Measurements from ENCODE around the gene CD99L2. TPM values are rescaled to one million over a fixed set of nuclear protein-coding genes. Genes with fewer than 3 reads are reported as not detected.

The CD99L2 gene
- total and polyA plus RNA-seq, 8 donors = 35.0 to 45.6 (median 41.0) TPM

DNA sequence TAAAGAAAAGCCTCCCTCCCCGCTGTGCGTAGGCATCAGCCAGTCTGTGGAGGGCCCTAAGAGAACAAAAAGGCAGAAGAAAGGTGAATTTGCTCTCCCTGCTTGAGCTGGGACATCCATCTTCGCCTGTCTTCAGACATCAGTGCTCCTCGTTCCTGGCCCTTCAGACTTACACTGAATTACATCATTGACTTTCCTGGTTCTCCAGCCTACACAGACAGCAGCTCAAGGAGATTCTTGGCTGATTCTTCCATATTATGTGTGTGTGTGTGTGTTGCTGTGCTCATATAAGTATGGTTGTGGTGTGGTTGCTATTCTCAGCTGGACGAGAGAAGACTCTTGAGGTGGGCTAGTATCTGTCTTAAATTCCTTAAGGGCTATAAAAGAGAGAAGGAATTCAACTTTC lies 35.5 kb upstream of the CD99L2 start:
- no peaks in the 10 kb centered on the region for H3K4me1 ChIP-seq
- no peaks in the 10 kb centered on the region for H3K36me3 ChIP-seq
- H3K9me3 ChIP-seq = no peaks in the 10 kb centered on the region
- H3K4me3 ChIP-seq = no peak overlapping the region
- DNase-seq = no peak
- no peak for TF ChIP-seq CTCF (IDR thresholded peaks at IDR 0.05)
- no peak for ATAC-seq
- intact Hi-C loops (cut with DNase I) = no loop called here
- H3K27me3 ChIP-seq = no peaks in the 10 kb centered on the region
- H3K27ac ChIP-seq = no peak overlapping the region

DNA sequence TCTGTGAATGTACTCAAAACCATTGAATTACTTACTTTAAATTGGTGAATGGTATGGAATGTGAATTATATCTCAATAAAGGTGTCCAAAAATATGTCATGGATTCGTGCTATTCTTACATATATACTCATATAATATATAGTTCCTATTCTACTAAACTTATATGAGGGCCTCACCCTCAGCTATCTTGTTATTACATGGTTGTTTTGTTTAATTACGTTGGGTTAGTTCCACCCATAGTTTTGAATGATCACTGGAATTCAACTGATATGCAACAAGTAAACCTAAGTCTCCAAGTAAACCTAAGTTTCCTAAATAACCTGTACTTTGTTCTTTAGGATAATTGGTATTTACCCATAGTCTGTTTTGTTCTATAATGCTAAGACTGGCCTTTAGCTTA lies 30.6 kb upstream of the CD99L2 start:
- Histone ChIP-seq H3K36me3 (no peaks in the 10 kb centered on the region), H3K27me3 (no peaks in the 10 kb centered on the region), H3K4me1 (no peaks in the 10 kb centered on the region), H3K4me3 (no peak overlapping the region), H3K27ac (no peak overlapping the region), H3K9me3 (no peaks in the 10 kb centered on the region)
- no peak for TF ChIP-seq CTCF (IDR thresholded peaks at IDR 0.05)
- ATAC-seq (no peak), DNase-seq (no peak)
- intact Hi-C loops (cut with DNase I) = no loop called here

- H3K9me3 ChIP-seq = no peaks in the 10 kb centered on the region
- intact Hi-C loops (cut with DNase I) = no loop called here
- ATAC-seq (no peak), DNase-seq (no peak)
- no peaks in the 10 kb centered on the region for H3K36me3 ChIP-seq
- H3K4me3 ChIP-seq = no peak overlapping the region
- no peaks in the 10 kb centered on the region for H3K27me3 ChIP-seq
- TF ChIP-seq CTCF (IDR thresholded peaks at IDR 0.05) = no peak
- H3K27ac ChIP-seq = no peak overlapping the region
- H3K4me1 ChIP-seq = no peaks in the 10 kb centered on the region
Measured at GRCh38 chrX:150926791-150927190, 28.3 kb upstream of the CD99L2 start.

DNA sequence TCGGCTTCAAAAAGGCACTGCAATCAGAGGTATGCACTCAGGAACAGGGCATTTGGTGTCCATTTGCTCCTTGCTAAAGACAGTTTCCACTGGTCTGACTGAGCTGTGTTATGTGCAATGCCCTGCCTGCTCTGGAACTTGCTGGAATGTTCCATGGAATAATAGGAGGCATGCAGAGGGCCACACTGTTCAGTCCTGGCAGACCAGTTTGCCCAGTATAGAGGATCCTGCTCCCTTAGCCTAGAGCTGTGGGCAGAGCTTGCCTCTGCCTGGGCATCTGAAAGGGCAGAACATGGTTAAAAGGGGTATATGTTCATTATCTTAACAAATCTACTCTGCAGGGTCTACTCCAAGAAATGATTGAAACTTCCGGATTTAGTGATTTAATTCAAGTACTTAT lies 27.8 kb upstream of the CD99L2 start:
- no peaks in the 10 kb centered on the region for H3K36me3 ChIP-seq
- intact Hi-C loops (cut with DNase I) = no loop called here
- no peak overlapping the region for H3K4me3 ChIP-seq
- no peaks in the 10 kb centered on the region for H3K9me3 ChIP-seq
- DNase-seq (no peak), ATAC-seq (no peak)
- no peak for TF ChIP-seq CTCF (IDR thresholded peaks at IDR 0.05)
- no peak overlapping the region for H3K27ac ChIP-seq
- no peaks in the 10 kb centered on the region for H3K27me3 ChIP-seq
- H3K4me1 ChIP-seq = no peaks in the 10 kb centered on the region

- no peaks in the 10 kb centered on the region for H3K4me1 ChIP-seq
- no peaks in the 10 kb centered on the region for H3K36me3 ChIP-seq
- no peak overlapping the region for H3K4me3 ChIP-seq
- TF ChIP-seq CTCF (IDR thresholded peaks at IDR 0.05) = no peak
- no peak overlapping the region for H3K27ac ChIP-seq
- H3K9me3 ChIP-seq = no peaks in the 10 kb centered on the region
- no peak for ATAC-seq
- DNase-seq = no peak
- intact Hi-C loops (cut with DNase I) = no loop called here
- no peaks in the 10 kb centered on the region for H3K27me3 ChIP-seq
Measured at GRCh38 chrX:150919401-150919800, 20.9 kb upstream of the CD99L2 start.

Measured in left lung (tissue), 10 donors.